HG02623 (cell line): Measurements from ENCODE around the gene DDIT4.
"Not testable (repeated sequence)": the region's sequence is repeated elsewhere in the genome, so short reads cannot be mapped to it uniquely, and the experiment has no call there.

Experiments
- ATAC-seq: cut with Tn5 transposase; IDR thresholded peaks from one replicate; pipeline ENCODE4 v1.9.1; 2021; ENCODE audit warnings: moderate library complexity; ENCODE audit not compliant: unreplicated experiment

DDIT4 gene

DNA sequence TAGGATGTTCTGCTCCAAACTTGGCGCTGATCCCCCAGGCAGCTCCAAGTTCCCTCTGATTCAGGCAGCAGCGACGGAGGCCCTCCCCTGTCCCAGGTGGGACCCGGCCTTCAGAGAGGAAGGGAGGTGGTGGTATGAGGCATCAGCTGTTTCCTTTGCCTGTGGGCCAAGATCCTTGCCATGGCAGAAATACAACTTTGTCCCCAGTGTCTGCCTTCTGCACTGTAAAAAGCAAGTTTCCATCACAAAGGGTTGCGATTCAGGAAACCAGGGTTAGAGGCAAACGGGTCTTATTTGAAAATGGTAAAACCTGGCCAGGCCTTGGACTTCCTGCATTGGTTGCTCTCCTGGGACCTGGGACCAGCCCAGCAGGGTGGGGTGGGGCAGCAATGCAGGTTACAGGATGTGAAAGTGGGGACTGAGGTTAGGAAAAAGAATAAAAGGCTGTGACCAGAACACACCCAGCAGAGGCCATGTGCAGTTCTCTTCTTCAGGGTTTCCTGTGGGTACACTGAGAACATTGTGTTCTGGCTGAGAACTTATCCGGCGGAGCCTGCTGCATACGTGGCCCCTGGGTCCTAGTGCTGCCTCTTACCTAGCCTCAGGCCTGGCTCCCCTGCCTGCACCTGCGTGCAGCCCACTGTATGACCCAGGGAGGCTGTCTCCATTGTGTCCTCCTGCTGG is 25.1 kb upstream of the DDIT4 start:
- ATAC-seq = peak; percentile 76

DNA sequence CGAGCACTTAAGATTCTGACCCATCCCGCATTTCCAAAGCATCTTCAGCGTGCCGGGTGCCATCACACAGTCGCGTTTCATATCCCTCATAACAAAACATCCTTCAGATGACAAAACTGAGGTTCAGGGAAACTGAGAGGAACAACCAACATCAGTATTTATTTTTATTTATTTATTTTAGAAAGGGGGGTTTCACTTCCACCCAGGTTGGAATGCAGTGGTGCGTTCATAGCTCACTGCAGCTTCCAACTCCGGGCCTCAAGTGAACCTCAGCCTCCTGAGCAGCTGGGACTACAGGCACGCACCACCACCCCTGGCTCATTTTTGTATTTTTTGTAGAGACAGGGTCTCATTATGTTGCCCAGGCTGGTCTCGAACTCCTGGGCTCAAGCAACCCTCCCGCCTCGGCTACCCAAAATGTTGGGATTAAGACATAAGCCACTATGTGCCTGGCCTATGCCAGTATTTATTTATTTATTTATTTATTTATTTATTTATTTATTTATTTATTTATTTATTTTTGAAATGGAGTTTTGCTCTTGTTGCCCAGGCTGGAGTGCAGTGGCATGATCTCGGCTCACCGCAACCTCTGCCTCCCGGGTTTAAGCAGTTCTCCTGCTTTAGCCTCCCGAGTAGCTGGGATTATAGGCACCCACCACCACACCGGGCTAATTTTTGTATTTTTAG is 24.4 kb upstream of the DDIT4 start:
- not testable (repeated sequence) for ATAC-seq

DNA sequence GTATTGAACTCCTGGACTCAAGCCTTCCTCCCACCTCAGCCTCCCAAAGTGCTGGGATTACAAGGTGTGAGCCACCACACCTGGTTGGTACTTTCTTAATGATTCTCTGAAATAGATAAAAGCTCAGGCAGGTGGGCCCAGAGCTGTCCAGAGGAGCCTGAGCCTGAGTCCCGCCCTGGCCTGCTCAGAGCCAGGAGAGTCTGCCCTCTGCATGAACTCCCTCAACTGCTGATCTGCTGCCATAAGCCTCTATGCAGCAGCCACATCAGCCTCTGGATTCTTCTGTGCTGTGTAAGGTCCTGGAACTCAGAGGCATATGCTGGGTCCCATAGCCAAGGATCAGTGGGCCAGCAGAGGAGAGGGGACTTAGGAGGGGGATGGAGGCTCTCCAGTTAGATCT is 23.1 kb upstream of the DDIT4 start:
- no peak for ATAC-seq

DNA sequence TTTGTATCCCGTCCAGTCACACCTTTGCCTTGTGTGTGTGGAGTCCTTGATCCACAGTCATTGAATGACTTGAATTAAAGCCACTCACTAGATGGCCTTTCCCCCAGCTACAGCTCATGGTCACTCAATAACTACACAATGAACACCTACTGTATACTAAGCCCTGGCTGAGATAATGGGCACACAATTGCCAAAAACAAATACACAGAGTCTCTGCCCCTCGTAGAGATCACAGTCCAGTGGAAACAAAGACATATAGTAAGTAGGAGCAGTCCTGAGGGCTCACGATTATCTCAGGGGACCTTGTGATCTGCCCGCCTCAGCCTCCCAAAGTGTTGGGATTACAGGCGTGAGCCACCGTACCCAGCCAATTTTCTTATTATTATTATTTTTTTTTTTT is 22.1 kb upstream of the DDIT4 start:
- ATAC-seq = no peak

DNA sequence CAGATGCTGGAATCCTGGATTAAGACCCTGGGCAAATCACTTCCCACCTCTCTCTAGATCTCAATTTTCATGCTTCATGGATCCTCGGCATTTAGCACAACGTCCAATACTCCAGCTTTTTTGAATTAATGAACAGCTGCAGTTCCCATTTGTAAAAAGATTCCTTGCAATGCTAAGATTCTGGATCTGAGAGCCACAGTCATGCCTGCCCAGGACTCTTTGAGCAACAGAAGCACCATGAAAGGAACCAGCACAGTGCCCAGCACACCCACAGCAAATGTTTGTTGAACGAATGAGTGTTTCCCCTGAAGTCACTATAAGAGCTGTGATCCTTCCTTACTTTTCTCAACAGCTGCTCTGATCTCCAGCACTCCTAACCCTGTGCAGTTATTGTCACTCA is 20.8 kb upstream of the DDIT4 start:
- no peak for ATAC-seq

DNA sequence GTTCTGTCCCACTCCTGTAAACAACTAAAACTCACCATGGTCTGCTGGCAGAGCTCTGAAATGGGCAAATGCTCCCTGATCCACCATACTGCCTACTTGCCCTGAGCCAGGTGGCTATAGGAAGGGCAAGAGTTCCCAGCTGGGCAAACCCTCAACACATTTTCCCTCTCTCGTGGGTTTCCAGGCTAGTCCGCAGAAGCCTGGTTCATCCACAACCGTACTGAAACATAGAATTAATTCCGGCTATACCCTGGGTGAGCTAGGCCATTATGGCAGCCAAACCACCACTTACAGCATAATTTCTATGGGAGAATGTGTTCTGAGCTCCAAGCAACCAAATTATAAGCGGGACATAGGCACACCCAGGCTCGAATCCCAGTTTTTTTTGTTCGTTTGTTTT is 20.1 kb upstream of the DDIT4 start:
- no peak for ATAC-seq

DNA sequence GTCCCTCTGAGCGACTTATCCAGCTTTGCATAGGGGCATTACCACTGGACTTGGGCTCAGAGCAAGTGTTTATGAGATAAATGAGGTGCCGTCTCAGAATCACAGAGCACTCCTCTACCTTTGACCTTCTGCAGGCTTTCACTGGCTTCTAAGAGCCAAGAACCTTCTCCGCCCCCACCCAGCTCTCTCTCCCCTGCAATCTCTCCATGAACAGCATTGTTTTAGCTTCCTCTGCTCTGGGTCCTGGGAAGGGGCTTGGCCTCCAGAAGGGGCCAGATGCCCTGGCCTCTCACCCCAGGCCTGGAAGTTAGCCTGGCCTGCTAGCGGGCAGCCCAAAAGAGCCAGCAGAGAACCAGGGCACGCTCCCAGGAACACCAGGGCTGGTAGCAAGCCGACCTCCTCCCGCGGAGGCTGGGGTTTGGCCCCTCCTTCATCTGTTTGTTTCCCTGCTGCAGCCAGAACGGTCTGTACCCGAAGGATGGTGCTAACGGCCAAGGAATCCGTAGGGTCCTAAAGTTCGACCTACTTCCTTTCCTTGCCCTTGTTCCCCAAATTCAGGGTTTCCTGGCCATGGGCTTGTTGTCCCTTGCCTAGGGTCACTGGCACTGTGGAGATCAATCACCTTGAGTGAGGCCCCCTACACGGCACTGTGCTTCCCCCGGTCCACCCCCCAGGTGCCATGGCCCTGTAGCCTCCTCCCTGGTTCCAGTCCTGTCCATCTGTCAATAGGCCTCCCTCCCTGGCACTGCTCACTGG is 18.7 kb upstream of the DDIT4 start:
- no peak for ATAC-seq

DNA sequence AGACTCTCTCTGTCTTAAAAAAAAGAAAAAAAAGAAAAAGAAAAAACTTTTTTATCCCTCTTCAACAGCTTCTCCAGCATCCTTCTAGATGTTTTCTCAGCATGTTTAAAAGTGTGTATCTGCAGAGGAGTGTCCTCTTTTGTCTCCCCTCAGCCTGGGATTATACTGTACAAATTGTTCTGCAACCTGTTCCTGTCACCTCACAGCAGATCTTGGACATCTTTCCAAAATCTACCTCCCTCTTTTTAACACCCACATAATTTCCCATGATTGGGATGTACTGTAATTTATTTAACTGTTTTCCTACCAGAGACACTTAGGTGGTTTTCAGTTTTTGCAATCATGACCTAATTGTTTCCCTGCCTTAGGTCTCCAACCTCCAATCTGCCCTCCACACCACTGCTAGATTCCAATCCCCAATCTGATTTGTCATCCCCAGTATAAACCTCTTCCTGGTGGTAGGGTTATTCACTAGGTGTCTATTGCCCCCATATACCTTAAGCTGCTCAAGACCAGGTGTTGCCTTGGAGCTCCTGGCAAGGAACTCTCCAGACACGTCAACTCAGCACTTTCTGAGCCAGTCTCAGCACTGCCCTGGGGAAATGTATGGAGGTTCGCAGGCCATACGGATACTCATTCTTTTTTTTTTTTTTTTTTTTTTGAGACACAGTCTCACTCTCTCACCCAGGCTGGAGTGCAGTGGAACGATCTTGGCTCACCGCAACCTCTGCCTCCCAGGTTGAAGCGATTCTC is 17.6 kb upstream of the DDIT4 start:
- no peak for ATAC-seq

DNA sequence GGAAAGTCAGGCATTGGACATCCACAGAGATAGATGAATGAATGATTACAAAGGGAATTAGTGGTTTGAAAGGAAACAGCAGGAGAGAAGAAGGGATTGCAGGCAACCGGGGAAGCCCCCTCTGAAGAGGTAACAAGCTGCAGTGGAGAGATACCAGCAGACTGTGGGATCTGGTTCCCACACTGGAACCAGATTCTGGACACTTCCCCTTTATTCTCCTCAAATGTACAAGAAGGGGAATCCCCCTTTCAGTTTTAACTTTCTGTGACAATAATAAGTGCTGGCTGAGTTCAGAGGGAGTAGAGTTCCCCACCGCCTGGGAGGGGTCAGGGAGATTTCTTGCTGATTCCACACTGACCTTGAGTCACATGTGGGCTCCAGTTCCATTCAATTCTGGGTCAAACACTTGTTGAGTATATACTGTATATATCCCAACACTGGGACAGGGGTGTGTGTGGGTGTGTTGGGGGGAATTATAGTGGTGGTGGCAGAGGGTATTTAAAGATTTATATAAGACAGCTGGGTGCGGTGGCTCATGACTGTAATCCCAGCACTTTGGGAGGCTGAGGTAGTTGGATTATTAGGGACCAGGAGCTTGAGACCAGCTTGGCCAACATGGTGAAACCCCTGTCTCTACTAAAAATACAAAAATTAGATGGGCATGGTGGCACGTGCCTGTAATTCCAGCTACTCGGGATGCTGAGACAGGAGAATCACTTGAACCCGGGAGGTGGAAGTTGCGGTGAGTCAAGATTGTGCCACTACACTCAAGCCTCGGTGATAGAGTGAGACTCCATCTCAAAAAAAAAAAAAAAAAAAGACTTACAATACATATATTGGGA is 16.5 kb upstream of the DDIT4 start:
- no peak for ATAC-seq

DNA sequence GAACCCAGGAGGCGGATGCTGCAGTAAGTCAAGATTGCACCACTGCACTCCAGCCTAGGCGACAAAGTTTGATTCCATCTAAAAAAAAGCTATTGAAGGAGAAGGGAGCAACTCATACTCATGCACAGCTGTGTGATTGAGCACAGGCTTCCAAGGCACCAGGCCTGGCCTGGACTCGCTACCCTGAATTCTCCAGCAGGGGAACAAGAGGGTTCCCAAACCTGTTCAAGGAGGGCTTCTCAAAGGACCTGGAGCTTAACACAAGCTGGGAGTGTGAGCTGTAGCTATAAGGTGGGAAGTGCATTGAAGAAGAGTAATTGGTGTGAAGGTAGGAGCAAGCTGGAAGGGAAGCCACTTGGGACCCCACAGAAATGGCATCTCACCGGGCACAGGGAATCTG is 15.1 kb upstream of the DDIT4 start:
- no peak for ATAC-seq

DNA sequence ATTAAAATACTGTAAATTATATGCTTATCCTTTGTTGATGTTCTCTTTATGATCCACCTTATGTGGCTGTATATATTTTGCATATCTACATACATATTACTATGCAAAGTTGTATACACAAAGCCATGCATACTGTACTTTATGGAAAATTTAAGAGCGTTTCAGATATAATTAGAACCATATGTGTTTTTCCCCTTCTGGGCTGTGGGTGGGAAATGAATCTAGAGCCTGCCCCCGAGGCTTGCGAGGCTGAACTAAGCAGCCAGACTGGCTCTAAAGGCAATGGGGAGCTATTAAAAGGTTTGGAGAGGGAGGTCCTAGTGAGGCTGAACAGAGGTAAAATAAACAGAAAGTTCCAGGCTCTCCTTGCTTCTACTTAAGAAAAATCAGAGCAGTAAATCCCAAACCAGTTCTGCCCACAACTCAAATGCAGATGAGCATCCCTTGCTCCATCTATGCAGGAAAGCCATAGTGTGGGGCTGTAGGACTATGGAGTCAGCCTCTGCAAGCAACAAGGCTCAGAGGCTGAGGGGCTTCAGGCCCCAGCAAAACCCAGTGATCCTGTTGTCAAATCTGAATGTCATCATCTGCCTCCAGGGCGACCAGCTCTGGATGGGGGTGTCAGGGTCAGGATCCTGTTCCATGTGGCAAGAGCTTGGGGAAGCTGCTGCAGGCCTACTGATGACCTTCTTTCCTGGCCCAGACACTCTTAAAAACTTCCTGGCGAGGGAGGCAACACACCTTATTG is 14.1 kb upstream of the DDIT4 start:
- no peak for ATAC-seq

DNA sequence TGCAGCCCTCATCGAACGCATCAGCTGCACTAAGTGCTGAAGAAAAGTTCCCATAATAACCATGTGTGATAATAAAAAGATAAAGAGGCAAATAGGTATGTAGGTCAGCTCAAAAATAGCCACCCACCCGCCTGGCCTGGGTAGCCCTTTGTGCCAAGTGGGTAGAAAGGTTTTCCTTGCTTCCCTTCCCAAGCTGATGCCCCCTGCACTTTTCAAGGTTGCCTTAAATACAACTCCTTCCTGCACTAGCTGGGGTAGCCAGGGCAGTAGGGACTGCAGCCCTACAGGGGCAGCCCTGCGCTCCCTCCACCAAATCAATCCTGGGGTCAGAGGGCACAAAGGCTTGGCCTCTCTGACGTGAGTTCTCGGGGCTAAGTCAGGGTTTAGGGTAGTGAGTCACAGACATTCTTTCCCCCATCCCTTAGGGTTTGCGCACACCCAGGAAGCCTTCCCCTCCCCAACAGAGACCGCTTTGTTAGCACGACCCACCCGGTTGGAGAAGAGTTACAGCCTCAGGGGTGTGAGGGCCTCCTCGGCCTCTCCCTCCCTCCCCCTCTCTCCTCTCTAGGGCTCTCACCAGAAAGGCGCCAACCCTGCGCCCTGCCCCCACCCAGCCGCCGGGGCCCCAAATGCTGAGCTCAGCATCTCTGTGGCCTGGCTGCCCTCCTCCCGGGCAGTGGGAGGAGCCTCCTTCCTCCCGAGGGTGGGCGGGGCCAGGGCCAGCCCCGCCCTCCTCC is 13.3 kb upstream of the DDIT4 start:
- peak; percentile 53 for ATAC-seq

DNA sequence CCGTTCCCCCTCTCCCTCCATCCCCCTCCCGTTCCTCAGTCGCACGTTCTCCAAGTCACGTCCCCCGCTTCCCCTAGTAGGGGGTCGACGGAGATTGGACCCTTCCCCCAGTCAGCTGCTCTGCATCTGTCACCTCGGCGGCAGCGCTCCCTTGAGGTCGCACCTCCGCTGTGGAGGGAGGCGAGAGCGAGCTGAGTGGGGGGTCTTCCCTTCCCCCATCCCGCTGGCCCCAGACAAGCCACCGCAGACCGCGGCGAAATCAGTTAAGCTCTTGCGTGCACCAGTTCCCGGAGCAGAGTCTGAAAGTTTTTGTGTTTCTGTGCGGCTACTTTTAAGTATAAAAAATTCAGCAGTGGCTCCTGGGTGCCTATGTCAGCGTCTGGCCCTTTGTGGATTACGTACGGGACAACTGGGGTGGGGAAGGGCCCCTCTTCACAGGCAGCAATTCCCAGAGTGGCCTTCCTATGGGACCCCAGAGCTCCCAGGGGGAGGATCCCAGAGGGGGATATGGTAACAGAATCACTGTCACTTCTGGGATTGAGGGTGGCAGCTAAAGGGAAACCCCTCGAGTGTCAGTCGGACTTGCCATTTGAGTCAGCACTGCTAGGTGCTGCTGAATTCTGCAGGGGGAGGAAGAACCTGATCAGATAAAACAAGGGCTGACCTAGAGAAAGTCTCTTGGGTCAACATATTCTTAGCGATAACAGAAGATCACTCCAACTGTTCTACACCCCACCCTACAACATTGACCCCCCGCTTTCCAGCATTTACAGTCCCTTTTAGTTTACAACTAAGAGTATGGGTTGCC is 12.5 kb upstream of the DDIT4 start:
- ATAC-seq = peak; percentile 29

DNA sequence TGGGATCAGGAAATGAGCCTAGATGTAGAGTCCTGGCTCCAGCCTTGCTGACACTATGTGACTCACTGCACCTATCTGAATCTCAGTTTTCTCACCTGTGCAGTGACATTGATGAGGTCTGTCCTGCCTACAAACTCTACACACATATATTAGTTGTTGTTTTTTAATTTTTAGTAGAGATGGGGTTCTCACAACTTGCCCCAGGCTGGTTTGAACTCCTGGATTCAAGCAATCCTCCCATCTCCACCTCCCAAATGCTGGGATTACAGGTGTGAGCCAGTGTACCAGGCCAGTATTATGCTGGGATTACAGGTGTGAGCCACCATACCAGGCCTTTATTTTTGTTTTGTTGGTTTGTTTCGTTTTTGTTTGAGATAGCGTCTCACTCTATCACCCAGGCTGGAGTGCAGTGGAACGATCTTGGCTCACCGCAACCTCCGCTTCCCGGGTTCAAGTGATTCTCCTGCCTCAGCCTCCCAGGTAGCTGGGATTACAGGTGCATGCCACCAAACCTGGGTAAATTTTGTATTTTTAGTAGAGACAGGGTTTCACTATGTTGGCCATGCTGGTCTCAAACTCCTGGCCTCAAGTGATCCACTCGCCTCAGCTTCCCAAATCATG is 11.8 kb upstream of the DDIT4 start:
- peak; percentile 1 for ATAC-seq

DNA sequence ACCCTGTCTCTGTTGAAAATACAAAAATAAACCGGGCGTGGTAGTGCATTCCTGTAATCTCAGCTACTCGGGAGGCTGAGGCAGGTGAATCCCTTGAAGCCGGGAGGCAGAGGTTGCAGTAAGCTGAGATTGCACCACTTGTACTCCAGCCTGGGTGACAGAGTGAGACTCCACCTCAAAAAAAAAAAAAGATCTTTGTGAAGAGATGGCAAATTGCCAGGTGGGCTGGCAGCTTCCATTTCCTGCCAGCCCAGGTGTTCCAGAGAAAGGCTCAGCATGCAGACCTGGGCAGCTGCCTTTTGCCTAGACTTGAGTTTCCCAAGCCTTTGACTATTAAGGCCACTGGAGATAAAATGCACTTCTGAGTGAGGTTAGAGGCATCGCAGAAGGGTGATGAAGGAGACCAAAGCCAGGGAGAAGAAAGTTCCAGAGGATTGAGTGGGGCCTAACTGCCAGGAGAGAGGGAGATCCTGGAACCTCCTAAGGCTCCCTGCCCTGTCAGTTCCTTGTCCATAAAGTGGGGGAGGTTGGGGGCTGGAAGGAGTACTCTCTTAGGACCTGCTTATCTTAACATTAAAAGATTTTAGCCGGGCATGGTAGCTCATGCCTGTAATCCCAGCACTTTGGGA is 10.0 kb upstream of the DDIT4 start:
- no peak for ATAC-seq

DNA sequence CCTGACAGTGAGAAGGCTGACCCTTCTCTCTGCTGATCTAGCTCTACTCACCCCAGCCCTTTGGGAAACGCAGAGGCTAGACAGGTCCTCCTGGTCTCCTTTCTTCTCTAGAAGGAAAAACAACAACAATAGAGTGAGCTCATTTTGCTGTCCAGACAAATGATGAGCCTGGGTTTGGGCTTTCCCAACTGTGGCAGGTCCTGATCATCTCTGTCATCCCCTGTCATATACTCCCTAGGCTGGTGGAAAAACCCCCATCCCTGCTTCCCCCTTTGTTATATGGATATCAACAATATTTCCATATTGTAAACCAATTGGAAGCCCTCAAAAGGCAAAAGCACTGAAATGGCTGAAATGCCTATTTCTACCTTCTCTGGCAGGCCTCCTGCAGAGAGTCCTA is 9.2 kb upstream of the DDIT4 start:
- no peak for ATAC-seq

DNA sequence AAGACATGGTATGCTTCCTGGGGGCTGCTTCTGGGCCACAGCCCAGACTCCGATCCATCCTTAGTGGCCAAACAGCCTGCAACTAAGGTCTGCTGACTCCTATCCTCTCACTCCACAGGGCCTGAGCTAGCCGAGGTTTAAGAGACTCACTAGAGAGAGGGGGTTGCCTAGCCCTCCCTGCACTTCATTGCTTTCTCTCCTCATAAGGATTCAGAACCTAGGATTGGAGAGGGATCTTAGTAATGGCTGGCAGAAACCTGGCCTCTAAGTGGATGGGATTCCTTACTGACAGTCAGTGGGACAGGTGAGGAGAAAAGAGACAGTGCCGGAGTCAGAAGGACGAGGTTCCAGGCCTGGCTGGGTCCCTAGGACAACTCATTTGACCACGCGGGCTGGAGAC is 8.2 kb upstream of the DDIT4 start:
- no peak for ATAC-seq
